Hair follicle dermal papilla cell (primary cell): ENCODE results near the gene C22orf23. TPM values are rescaled to one million over a fixed set of nuclear protein-coding genes. Genes with fewer than 3 reads are reported as not detected.

ENCODE experiments used
- total RNA-seq: library from RNA; depleted of rRNA; stranded (reverse); fragments of >200 nt; gene quantifications from 2 replicates; pipeline ENCODE4 v1.2.3, GENCODE V29; 2012

The C22orf23 gene
- total RNA-seq, result 0.24 and 0.65 TPM in 2 replicates

DNA sequence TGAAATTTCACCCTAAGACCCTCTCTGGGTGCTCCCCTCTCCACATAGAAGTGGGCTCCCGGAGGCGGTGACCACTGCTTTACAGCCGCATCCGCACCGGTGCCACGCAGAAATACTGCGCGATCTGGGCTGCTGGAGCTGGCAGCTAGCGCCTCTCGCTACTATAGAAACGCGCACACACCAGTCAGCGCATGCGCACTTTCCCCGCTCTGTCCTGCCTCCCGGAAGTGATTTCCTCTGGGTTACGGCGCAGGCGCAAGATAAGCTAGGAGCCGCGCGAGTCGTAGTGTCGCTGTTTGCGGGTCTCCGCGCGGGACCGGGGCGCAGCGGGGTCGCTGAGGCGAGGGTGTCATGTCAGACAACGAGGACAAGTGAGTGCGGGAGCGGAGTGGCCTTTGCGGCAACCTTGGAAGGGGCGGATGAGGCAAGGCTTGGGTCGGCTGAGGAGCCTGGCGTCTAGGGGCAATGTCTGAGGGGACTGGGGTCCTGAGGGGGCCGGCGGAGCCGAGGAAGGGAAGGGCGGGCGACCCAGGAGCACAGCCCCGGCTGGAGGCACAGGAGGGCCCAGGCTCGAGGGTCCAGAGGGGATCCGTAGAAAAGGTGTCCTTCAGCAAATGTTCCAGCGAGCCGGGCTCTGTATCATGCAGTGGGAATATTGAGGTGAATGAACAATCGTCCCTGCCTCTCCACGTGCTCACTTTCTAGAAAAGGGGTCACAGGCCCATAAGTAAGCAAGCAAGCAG is at the start of gene C22orf23, which contains the start of gene POLR2F:
TSS of gene C22orf23 (minus strand) at position 165 of the 743 bp plus-strand sequence. CDS start 452 bp downstream, outside the sequence.
TSS of gene POLR2F (plus strand) at position 263 of the 743 bp plus-strand sequence. CDS start at position 352, 89 bp downstream.

DNA sequence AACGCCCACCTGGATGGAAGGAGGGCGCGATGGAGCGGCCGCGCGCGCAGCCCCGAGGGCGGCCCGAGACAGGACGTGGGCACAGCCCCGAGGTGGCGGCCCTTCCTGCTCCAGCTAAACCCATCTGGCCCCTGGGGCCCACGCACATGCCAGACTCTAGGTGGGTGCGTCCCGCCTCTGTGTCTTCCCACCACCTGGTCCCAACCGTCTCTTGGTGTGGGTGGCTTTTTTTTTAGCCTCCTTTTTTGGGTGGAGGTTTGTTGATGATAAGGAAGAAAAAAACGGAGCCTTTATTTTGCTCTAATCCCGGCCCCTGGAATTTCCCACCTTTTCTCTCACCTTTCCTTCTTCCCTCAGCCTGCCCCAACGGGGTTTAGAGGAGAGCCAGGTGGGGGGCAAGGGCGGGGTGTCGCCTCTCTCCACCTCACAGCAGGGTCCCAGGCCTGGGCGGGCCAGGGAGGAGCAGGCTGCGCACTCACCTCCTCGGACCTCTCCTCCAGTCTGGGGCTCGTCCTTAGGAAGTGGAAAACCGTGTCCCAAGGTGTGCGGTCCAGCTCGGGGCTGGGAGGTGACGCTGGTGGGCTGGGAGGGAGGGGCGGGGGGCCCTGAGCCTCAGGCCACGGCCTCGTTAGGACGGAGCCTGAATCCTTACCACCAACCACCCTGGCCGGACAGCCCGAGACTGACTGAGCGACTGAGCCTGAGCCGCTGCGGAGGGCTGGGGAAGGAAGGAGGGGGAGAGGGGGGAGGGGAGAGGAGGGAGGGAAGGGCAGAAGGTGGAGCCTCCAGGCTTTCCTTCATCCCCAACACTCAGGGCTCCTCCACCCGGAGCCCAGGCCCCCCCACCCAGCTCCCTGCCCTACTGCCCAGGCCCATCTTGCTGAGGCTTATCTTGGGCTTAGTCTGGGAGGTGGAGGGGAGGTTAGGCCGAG is 30.7 kb upstream of the C22orf23 start, which contains the start of gene SOX10:
TSS of gene SOX10 (minus strand) at position 696 of the 932 bp plus-strand sequence. CDS start 771 bp downstream, outside the sequence.

DNA sequence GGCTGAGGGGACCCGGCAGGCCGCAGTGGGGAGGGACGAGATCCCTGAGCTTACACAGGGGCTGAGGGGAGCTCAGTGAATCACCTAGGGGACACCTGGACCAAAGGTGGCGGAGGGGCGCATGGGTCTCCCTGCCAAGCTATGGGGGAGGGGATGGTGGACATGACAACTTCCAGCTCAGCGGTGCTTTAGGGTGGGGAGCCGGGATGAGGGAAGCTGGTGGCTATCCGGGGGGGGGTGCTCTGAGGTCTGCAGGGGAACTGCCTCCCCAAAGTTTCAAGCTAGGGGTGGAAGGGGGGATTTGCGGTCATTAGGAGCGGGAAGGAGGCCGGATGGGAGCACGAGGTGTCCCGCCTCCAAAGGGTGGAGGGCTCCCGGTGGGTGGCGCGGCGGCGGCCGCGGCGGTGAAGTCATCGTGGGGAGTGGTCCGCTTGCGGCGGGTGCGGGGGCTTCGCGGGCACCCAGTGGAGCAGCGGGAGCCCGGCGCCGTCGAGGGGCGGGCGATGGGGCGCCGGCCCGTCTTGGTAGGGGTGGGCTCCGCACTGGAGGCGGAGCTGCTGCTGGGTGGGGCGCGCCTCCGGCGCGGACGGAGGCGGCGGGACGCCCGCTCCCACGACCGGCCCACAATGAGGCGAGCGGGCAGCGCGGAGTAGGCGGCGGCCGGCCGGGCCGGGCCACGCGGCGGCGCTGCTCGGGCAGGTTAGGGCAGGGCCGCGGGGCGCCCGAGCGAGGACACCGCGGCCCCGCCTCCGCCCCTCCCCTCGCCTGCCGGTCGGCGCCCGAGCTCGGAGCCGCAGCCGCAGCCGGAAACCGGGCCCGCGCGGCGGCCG is 47.7 kb downstream of the C22orf23 start, which contains the start of gene MICALL1:
TSS of gene MICALL1 (plus strand) at position 764 of the 830 bp plus-strand sequence. CDS start 126 bp downstream, outside the sequence.

Other genes starting within 250 kb of the C22orf23 start
- 20.6 and 21.0 TPM in 2 replicates for gene GCAT, start 145.7 kb downstream of the C22orf23 start, total RNA-seq
- gene GALR3, start 130.2 kb downstream of the C22orf23 start, total RNA-seq, result not detected in 2 replicates
- gene ANKRD54, start 109.3 kb downstream of the C22orf23 start, total RNA-seq, result 27.9 and 39.4 TPM in 2 replicates
- gene EIF3L, start 104.2 kb downstream of the C22orf23 start, total RNA-seq, result 376 and 379 TPM in 2 replicates
- 60.8 and 84.4 TPM in 2 replicates for gene MICALL1, start 47.3 kb downstream of the C22orf23 start, total RNA-seq
- gene POLR2F, start 98 bp upstream of the C22orf23 start, total RNA-seq, result 11.4 and 13.7 TPM in 2 replicates
- not detected in 2 replicates for gene SOX10, start 31.0 kb upstream of the C22orf23 start, total RNA-seq
- gene PICK1, start 103.8 kb upstream of the C22orf23 start, total RNA-seq, result 9.7 and 10.2 TPM in 2 replicates
- gene SLC16A8, start 130.6 kb upstream of the C22orf23 start, total RNA-seq, result under 0.01 and 0.24 TPM in 2 replicates
- gene BAIAP2L2, start 157.1 kb upstream of the C22orf23 start, total RNA-seq, result 0.32 and 0.49 TPM in 2 replicates
- 15.1 and 17.7 TPM in 2 replicates for gene PLA2G6, start 228.2 kb upstream of the C22orf23 start, total RNA-seq
- gene MAFF, start 248.4 kb upstream of the C22orf23 start, total RNA-seq, result 17.2 and 23.9 TPM in 2 replicates